ENCODE measurements around the gene SYVN1.

GRCh38 chr11:65077451-65077850 lies 56.9 kb downstream of the SYVN1 start:
- TF ChIP-seq CTCF (IDR thresholded peaks at IDR 0.05; ENCODE audit: extremely low read depth in 1 of 2, insufficient read depth in 1 of 2, low read depth in 1 of 2, low read length in 2 of 2), result no peak
- TF ChIP-seq POLR2A (IDR thresholded peaks at IDR 0.05; ENCODE audit: low read depth, low read length), result no peak
- TF ChIP-seq POLR2AphosphoS5 (IDR thresholded peaks at IDR 0.05; ENCODE audit: insufficient read depth, low read depth, low read length), result no peak
- TF ChIP-seq EZH2 (IDR thresholded peaks at IDR 0.05; ENCODE audit: borderline replicate concordance, low read depth, low read length, severe bottlenecking), result no peak
- no peak for TF ChIP-seq JUN (IDR thresholded peaks at IDR 0.05; ENCODE audit: borderline replicate concordance, insufficient read depth, insufficient read length, low read depth)

Data from endothelial cell of umbilical vein (primary cell).